T-helper 1 cell treated with Interleukin-12 subunit alpha and Interleukin-12 subunit beta and Interleukin-4 antibody, amounts not matched to agents 30 μg/mL and 1 μg/mL, for 36 hours (primary cell): ENCODE results near the gene GNAQ.
"Not testable (repeated sequence)": the region's sequence is repeated elsewhere in the genome, so short reads cannot be mapped to it uniquely, and the experiment has no call there.

ENCODE experiments used
- H3K27ac Mint-ChIP-seq: one replicate; pipeline ENCODE4 v1.8.0; 2021; ENCODE audit warnings: mild to moderate bottlenecking, mixed read lengths
- H3K27me3 Mint-ChIP-seq: one replicate; pipeline ENCODE4 v1.8.0; 2021; ENCODE audit warnings: low read depth, mixed read lengths
- H3K36me3 Mint-ChIP-seq: one replicate; pipeline ENCODE4 v1.8.0; 2021; ENCODE audit warnings: low read depth, mixed read lengths
- H3K4me1 Mint-ChIP-seq: one replicate; pipeline ENCODE4 v1.8.0; 2021; ENCODE audit warnings: low read depth, mixed read lengths
- H3K4me3 Mint-ChIP-seq: one replicate; pipeline ENCODE4 v1.8.0; 2021; ENCODE audit warnings: mild to moderate bottlenecking, moderate library complexity, mixed read lengths
- H3K9me3 Mint-ChIP-seq: one replicate; pipeline ENCODE4 v1.8.0; 2021; ENCODE audit warnings: mixed read lengths

The GNAQ gene

GRCh38 chr9:77893706-77894105 lies 137.9 kb downstream of the GNAQ start:
- no peaks in the 10 kb centered on the region for H3K9me3 Mint-ChIP-seq
- no peaks in the 10 kb centered on the region for H3K27me3 Mint-ChIP-seq
- peaks cover 31% of the 10 kb centered on the region for H3K4me1 Mint-ChIP-seq
- peaks cover 16% of the 10 kb centered on the region for H3K36me3 Mint-ChIP-seq
- H3K27ac Mint-ChIP-seq: no peak overlapping the region
- H3K4me3 Mint-ChIP-seq: no peak overlapping the region

- Mint-ChIP-seq H3K36me3 (peaks cover 14% of the 10 kb centered on the region), H3K4me1 (peaks cover 30% of the 10 kb centered on the region), H3K4me3 (no peak overlapping the region), H3K27me3 (no peaks in the 10 kb centered on the region), H3K9me3 (no peaks in the 10 kb centered on the region), H3K27ac (no peak overlapping the region)
Measured at GRCh38 chr9:77892955-77893514, 138.6 kb downstream of the GNAQ start.

GRCh38 chr9:77892171-77892570 lies 139.4 kb downstream of the GNAQ start:
- Mint-ChIP-seq H3K36me3 (peaks cover 14% of the 10 kb centered on the region), H3K9me3 (no peaks in the 10 kb centered on the region), H3K4me3 (peak overlapping the region; percentile 8), H3K27ac (peak overlapping the region; percentile 67), H3K27me3 (no peaks in the 10 kb centered on the region), H3K4me1 (peaks cover 26% of the 10 kb centered on the region)

GRCh38 chr9:77891128-77891800 lies 140.3 kb downstream of the GNAQ start:
- no peaks in the 10 kb centered on the region for H3K27me3 Mint-ChIP-seq
- peaks cover 12% of the 10 kb centered on the region for H3K36me3 Mint-ChIP-seq
- H3K4me3 Mint-ChIP-seq: no peak overlapping the region
- H3K27ac Mint-ChIP-seq: no peak overlapping the region
- peaks cover 26% of the 10 kb centered on the region for H3K4me1 Mint-ChIP-seq
- H3K9me3 Mint-ChIP-seq: no peaks in the 10 kb centered on the region

GRCh38 chr9:77887662-77888061 lies 143.9 kb downstream of the GNAQ start:
- H3K9me3 Mint-ChIP-seq: no peaks in the 10 kb centered on the region
- no peak overlapping the region for H3K27ac Mint-ChIP-seq
- no peak overlapping the region for H3K4me3 Mint-ChIP-seq
- peaks cover 6% of the 10 kb centered on the region for H3K36me3 Mint-ChIP-seq
- H3K27me3 Mint-ChIP-seq: no peaks in the 10 kb centered on the region
- peaks cover 34% of the 10 kb centered on the region for H3K4me1 Mint-ChIP-seq

- H3K4me3 Mint-ChIP-seq: no peak overlapping the region
- peaks cover 25% of the 10 kb centered on the region for H3K4me1 Mint-ChIP-seq
- H3K36me3 Mint-ChIP-seq: peaks cover 2% of the 10 kb centered on the region
- H3K27ac Mint-ChIP-seq: no peak overlapping the region
- H3K27me3 Mint-ChIP-seq: no peaks in the 10 kb centered on the region
- no peaks in the 10 kb centered on the region for H3K9me3 Mint-ChIP-seq
Measured at GRCh38 chr9:77885104-77885672, 146.4 kb downstream of the GNAQ start.

GRCh38 chr9:77883846-77884771 lies 147.5 kb downstream of the GNAQ start:
- H3K9me3 Mint-ChIP-seq: no peaks in the 10 kb centered on the region
- no peaks in the 10 kb centered on the region for H3K27me3 Mint-ChIP-seq
- H3K36me3 Mint-ChIP-seq: no peaks in the 10 kb centered on the region
- H3K27ac Mint-ChIP-seq: no peak overlapping the region
- peaks cover 25% of the 10 kb centered on the region for H3K4me1 Mint-ChIP-seq
- H3K4me3 Mint-ChIP-seq: no peak overlapping the region

- H3K27ac Mint-ChIP-seq: no peak overlapping the region
- no peaks in the 10 kb centered on the region for H3K9me3 Mint-ChIP-seq
- no peaks in the 10 kb centered on the region for H3K27me3 Mint-ChIP-seq
- H3K4me3 Mint-ChIP-seq: no peak overlapping the region
- H3K36me3 Mint-ChIP-seq: no peaks in the 10 kb centered on the region
- peaks cover 25% of the 10 kb centered on the region for H3K4me1 Mint-ChIP-seq
Measured at GRCh38 chr9:77883133-77883532, 148.5 kb downstream of the GNAQ start.

- H3K4me3 Mint-ChIP-seq: no peak overlapping the region
- no peaks in the 10 kb centered on the region for H3K27me3 Mint-ChIP-seq
- no peaks in the 10 kb centered on the region for H3K9me3 Mint-ChIP-seq
- H3K27ac Mint-ChIP-seq: no peak overlapping the region
- no peaks in the 10 kb centered on the region for H3K36me3 Mint-ChIP-seq
- H3K4me1 Mint-ChIP-seq: peaks cover 25% of the 10 kb centered on the region
Measured at GRCh38 chr9:77882294-77882693, 149.3 kb downstream of the GNAQ start.

GRCh38 chr9:77881634-77882033 lies 150.0 kb downstream of the GNAQ start:
- H3K4me3 Mint-ChIP-seq, H3K36me3 Mint-ChIP-seq, H3K9me3 Mint-ChIP-seq, H3K27me3 Mint-ChIP-seq, H3K27ac Mint-ChIP-seq: not testable (repeated sequence)
- peaks cover 25% of the 10 kb centered on the region for H3K4me1 Mint-ChIP-seq

- H3K27me3 Mint-ChIP-seq: no peaks in the 10 kb centered on the region
- H3K4me3 Mint-ChIP-seq: no peak overlapping the region
- no peaks in the 10 kb centered on the region for H3K9me3 Mint-ChIP-seq
- H3K4me1 Mint-ChIP-seq: peaks cover 25% of the 10 kb centered on the region
- no peaks in the 10 kb centered on the region for H3K36me3 Mint-ChIP-seq
- no peak overlapping the region for H3K27ac Mint-ChIP-seq
Measured at GRCh38 chr9:77881111-77881510, 150.5 kb downstream of the GNAQ start.

- H3K36me3 Mint-ChIP-seq: no peaks in the 10 kb centered on the region
- no peak overlapping the region for H3K27ac Mint-ChIP-seq
- H3K27me3 Mint-ChIP-seq: no peaks in the 10 kb centered on the region
- H3K9me3 Mint-ChIP-seq: no peaks in the 10 kb centered on the region
- H3K4me1 Mint-ChIP-seq: peaks cover 18% of the 10 kb centered on the region
- no peak overlapping the region for H3K4me3 Mint-ChIP-seq
Measured at GRCh38 chr9:77879437-77879943, 152.1 kb downstream of the GNAQ start.

GRCh38 chr9:77878793-77879192 lies 152.8 kb downstream of the GNAQ start:
- not testable (repeated sequence) for H3K36me3 Mint-ChIP-seq, H3K27ac Mint-ChIP-seq, H3K4me3 Mint-ChIP-seq, H3K9me3 Mint-ChIP-seq, H3K27me3 Mint-ChIP-seq
- H3K4me1 Mint-ChIP-seq: peaks cover 12% of the 10 kb centered on the region

- peaks cover 9% of the 10 kb centered on the region for H3K4me1 Mint-ChIP-seq
- H3K27ac Mint-ChIP-seq: no peak overlapping the region
- no peaks in the 10 kb centered on the region for H3K9me3 Mint-ChIP-seq
- no peaks in the 10 kb centered on the region for H3K27me3 Mint-ChIP-seq
- H3K4me3 Mint-ChIP-seq: no peak overlapping the region
- peaks cover 3% of the 10 kb centered on the region for H3K36me3 Mint-ChIP-seq
Measured at GRCh38 chr9:77877976-77878375, 153.6 kb downstream of the GNAQ start.
